NCI-H446 (cell line): ENCODE measurements around the gene NKAIN2.
"Not testable (repeated sequence)": the region's sequence is repeated elsewhere in the genome, so short reads cannot be mapped to it uniquely, and the experiment has no call there.

Source experiments
- DNase-seq, 2 experiments: peaks; one replicate each; lab custom pipeline; 2025; lab: John Stamatoyannopoulos, UW

The NKAIN2 gene

GRCh38 chr6:124433387-124434160 lies 629.9 kb downstream of the NKAIN2 start:
- DNase-seq: peak in 1 of 2 experiments; percentile 16

GRCh38 chr6:124434421-124434820 lies 630.8 kb downstream of the NKAIN2 start:
- DNase-seq: no peak

- DNase-seq: no peak
Observed at GRCh38 chr6:124436803-124437202, 633.1 kb downstream of the NKAIN2 start.

- DNase-seq: no peak
Observed at GRCh38 chr6:124438546-124439065, 634.9 kb downstream of the NKAIN2 start.

GRCh38 chr6:124441450-124441849 lies 637.8 kb downstream of the NKAIN2 start:
- no peak for DNase-seq

- no peak for DNase-seq
Observed at GRCh38 chr6:124443541-124443940, 639.9 kb downstream of the NKAIN2 start.

GRCh38 chr6:124445581-124445980 lies 641.9 kb downstream of the NKAIN2 start:
- no peak for DNase-seq

GRCh38 chr6:124446961-124447360 lies 643.3 kb downstream of the NKAIN2 start:
- DNase-seq: no peak

GRCh38 chr6:124459268-124459667 lies 655.6 kb downstream of the NKAIN2 start:
- DNase-seq: no peak

GRCh38 chr6:124462750-124463149 lies 659.1 kb downstream of the NKAIN2 start:
- no peak for DNase-seq

GRCh38 chr6:124463271-124463670 lies 659.6 kb downstream of the NKAIN2 start:
- DNase-seq: no peak

- not testable (repeated sequence) for DNase-seq
Observed at GRCh38 chr6:124464600-124464999, 660.9 kb downstream of the NKAIN2 start.

- DNase-seq: no peak
Observed at GRCh38 chr6:124466949-124467348, 663.3 kb downstream of the NKAIN2 start.

GRCh38 chr6:124467366-124467765 lies 663.7 kb downstream of the NKAIN2 start:
- no peak for DNase-seq

- peak in 1 of 2 experiments; percentile 3 for DNase-seq
Observed at GRCh38 chr6:124470803-124471202, 667.1 kb downstream of the NKAIN2 start.

GRCh38 chr6:124475176-124475575 lies 671.5 kb downstream of the NKAIN2 start:
- DNase-seq: no peak

GRCh38 chr6:124478906-124479305 lies 675.2 kb downstream of the NKAIN2 start:
- DNase-seq: no peak

- no peak for DNase-seq
Observed at GRCh38 chr6:124479991-124480430, 676.3 kb downstream of the NKAIN2 start.

GRCh38 chr6:124482071-124482491 lies 678.4 kb downstream of the NKAIN2 start:
- no peak for DNase-seq

GRCh38 chr6:124487623-124488431 lies 684.2 kb downstream of the NKAIN2 start:
- DNase-seq: no peak

GRCh38 chr6:124490122-124490521 lies 686.5 kb downstream of the NKAIN2 start:
- no peak for DNase-seq

- no peak for DNase-seq
Observed at GRCh38 chr6:124493259-124493658, 689.6 kb downstream of the NKAIN2 start.
